H1 (cell line): ENCODE data around the gene DIABLO. TPM values are rescaled to one million over a fixed set of nuclear protein-coding genes. Genes with fewer than 3 reads are reported as not detected.

Source experiments
- CTCF ChIA-PET: fragments of 300-600 bp; sonication (Branson Sonifier 250); formaldehyde crosslinking; loops from one replicate; lab custom pipeline; 2021; ENCODE audit not compliant: partially characterized antibody; lab: Charles Lee
- POLR2A ChIA-PET: fragments of 300-600 bp; sonication (Branson Sonifier 250); formaldehyde crosslinking; loops from one replicate; lab custom pipeline; 2021; ENCODE audit warnings: inconsistent platforms; ENCODE audit not compliant: partially characterized antibody; lab: Charles Lee
- DNase-seq, 2 experiments: peaks; one replicate each; pipeline versions ENCODE4 v3.0.0 to v3.0.0-alpha.2; 2010 to 2022; ENCODE audit warnings: low spot score in 2 of 2, low read depth in 1 of 2, mixed read lengths in 1 of 2
- FAIRE-seq: peaks from 2 replicates; lab custom pipeline; 2011; peaks lifted over from hg19 to GRCh38; lab: Jason Lieb, UNC
- H2AFZ ChIP-seq: 2 replicates; pipeline ENCODE4 v1.8.1; 2012; ENCODE audit warnings: low read length, inconsistent platforms
- H2AK5ac ChIP-seq: 2 replicates; pipeline ENCODE4 v1.6.1; 2013; ENCODE audit warnings: low read depth, low read length
- H2BK120ac ChIP-seq: replicated peaks from 2 replicates; pipeline ENCODE3; 2013; ENCODE audit warnings: low read depth, low read length, inconsistent platforms
- H2BK12ac ChIP-seq: 2 replicates; pipeline ENCODE4 v1.6.1; 2013; ENCODE audit warnings: low read depth, low read length
- H2BK15ac ChIP-seq: 2 replicates; pipeline ENCODE4 v1.6.1; 2013; ENCODE audit warnings: low read length
- H2BK20ac ChIP-seq: 2 replicates; pipeline ENCODE4 v1.6.1; 2013; ENCODE audit warnings: low read length
- H2BK5ac ChIP-seq: 2 replicates; pipeline ENCODE4 v1.6.1; 2013; ENCODE audit warnings: low read depth, low read length
- H3K14ac ChIP-seq: 2 replicates; pipeline ENCODE4 v1.6.1; 2013; ENCODE audit warnings: inconsistent platforms; ENCODE audit not compliant: insufficient read length
- H3K18ac ChIP-seq: 2 replicates; pipeline ENCODE4 v1.6.1; 2013; ENCODE audit warnings: low read length; ENCODE audit errors: extremely low read depth
- H3K23ac ChIP-seq: 2 replicates; pipeline ENCODE4 v1.6.1; 2013; ENCODE audit warnings: inconsistent platforms; ENCODE audit not compliant: insufficient read length
- H3K23me2 ChIP-seq: 2 replicates; pipeline ENCODE4 v1.6.1; 2013; ENCODE audit warnings: low read depth, low read length
- H3K27ac ChIP-seq: 2 replicates; pipeline ENCODE4 v1.6.1; 2011; ENCODE audit warnings: low read depth, low read length, inconsistent platforms
- H3K27me3 ChIP-seq, 4 experiments: replicated peaks in 1 of 4; 1 replicate in 1 of 4; 2 replicates in 3 of 4; pipeline versions ENCODE4 v1.6.1 to v1.8.1; 2011 to 2013; ENCODE audit warnings: low read length in 3 of 4, mild to moderate bottlenecking in 3 of 4, inconsistent platforms in 2 of 4, mixed read lengths in 2 of 4, moderate library complexity in 1 of 4; ENCODE audit not compliant: control insufficient read depth in 3 of 4, insufficient read depth in 3 of 4; ENCODE audit errors: extremely low read depth in 1 of 4
- H3K36me3 ChIP-seq, 4 experiments: 2 replicates each; pipeline versions ENCODE4 v1.6.1 to v1.8.1; 2011 to 2013; ENCODE audit warnings: mild to moderate bottlenecking in 4 of 4, low read length in 3 of 4, moderate library complexity in 2 of 4, control low read depth in 1 of 4, inconsistent platforms in 1 of 4; ENCODE audit not compliant: insufficient read depth in 4 of 4, control insufficient read depth in 2 of 4
- H3K4ac ChIP-seq: replicated peaks from 2 replicates; pipeline ENCODE3; 2013; ENCODE audit warnings: low read length, low read depth, mixed read lengths, inconsistent platforms; ENCODE audit not compliant: insufficient read length
- H3K4me1 ChIP-seq, 4 experiments: replicated peaks in 1 of 4; 1 replicate in 1 of 4; 2 replicates in 3 of 4; pipeline versions ENCODE4 v1.6.1 to v1.8.1; 2011 to 2013; ENCODE audit warnings: low read length in 3 of 4, inconsistent platforms in 2 of 4, mixed read lengths in 1 of 4; ENCODE audit not compliant: insufficient read depth in 4 of 4, control insufficient read depth in 3 of 4
- H3K4me2 ChIP-seq, 2 experiments: 2 replicates each; pipeline versions ENCODE4 v1.6.1 to v1.8.1; 2011 to 2013; ENCODE audit warnings: low read depth in 2 of 2, low read length in 2 of 2, control low read depth in 1 of 2, inconsistent platforms in 1 of 2, mild to moderate bottlenecking in 1 of 2; ENCODE audit not compliant: insufficient read depth in 1 of 2
- H3K4me3 ChIP-seq, 4 experiments: fragments of 200-600, 300-600 bp in 1 of 4; sonication (generic), shearing (Covaris generic), sonication (Bioruptor Twin) in 1 of 4; 2 replicates each; pipeline versions ENCODE4 v1.5.1 to v1.8.1; 2011 to 2016; ENCODE audit warnings: low read length in 4 of 4, low read depth in 3 of 4, control low read depth in 2 of 4, inconsistent platforms in 2 of 4, mild to moderate bottlenecking in 2 of 4, mixed read lengths in 1 of 4, moderate library complexity in 1 of 4; ENCODE audit not compliant: insufficient read depth in 2 of 4; ENCODE audit errors: extremely low read depth in 1 of 4
- H3K56ac ChIP-seq: replicated peaks from 2 replicates; pipeline ENCODE3; 2013; ENCODE audit warnings: low read depth, mild to moderate bottlenecking, mixed read lengths, low read length, inconsistent platforms; ENCODE audit not compliant: insufficient read length
- H3K79me1 ChIP-seq: 2 replicates; pipeline ENCODE4 v1.6.1; 2013; ENCODE audit warnings: low read depth, low read length, control low read depth
- H3K79me2 ChIP-seq, 2 experiments: 2 replicates each; pipeline versions ENCODE4 v1.6.1 to v1.8.1; 2012 to 2013; ENCODE audit warnings: low read length in 2 of 2, mild to moderate bottlenecking in 2 of 2, inconsistent platforms in 1 of 2; ENCODE audit not compliant: insufficient read depth in 2 of 2, control insufficient read depth in 1 of 2
- H3K9ac ChIP-seq, 4 experiments: replicated peaks in 1 of 4; 1 replicate in 1 of 4; 2 replicates in 3 of 4; pipeline versions ENCODE4 v1.6.1 to v1.8.1; 2011 to 2013; ENCODE audit warnings: low read depth in 3 of 4, low read length in 3 of 4, control low read depth in 2 of 4, mild to moderate bottlenecking in 2 of 4, moderate library complexity in 2 of 4, inconsistent platforms in 1 of 4; ENCODE audit errors: extremely low read depth in 1 of 4
- H3K9me3 ChIP-seq, 2 experiments: 2 replicates each; pipeline versions ENCODE4 v1.6.1 to v1.8.1; 2012 to 2013; ENCODE audit warnings: mild to moderate bottlenecking in 2 of 2, moderate library complexity in 2 of 2, control low read depth in 1 of 2, inconsistent platforms in 1 of 2, low read depth in 1 of 2, low read length in 1 of 2, mixed read lengths in 1 of 2; ENCODE audit not compliant: insufficient read depth in 2 of 2
- H4K20me1 ChIP-seq, 2 experiments: replicated peaks in 1 of 2; 2 replicates each; pipeline versions ENCODE3 to v1.8.1; 2011 to 2013; ENCODE audit warnings: inconsistent platforms in 2 of 2, low read length in 2 of 2, mild to moderate bottlenecking in 1 of 2; ENCODE audit not compliant: insufficient read depth in 2 of 2, control insufficient read depth in 1 of 2
- H4K5ac ChIP-seq: 2 replicates; pipeline ENCODE4 v1.6.1; 2013; ENCODE audit warnings: low read length, low read depth, mixed read lengths, inconsistent platforms; ENCODE audit not compliant: insufficient read length
- H4K8ac ChIP-seq: 2 replicates; pipeline ENCODE4 v1.8.0; 2013; ENCODE audit warnings: mild to moderate bottlenecking, moderate library complexity, low read length, inconsistent platforms; ENCODE audit not compliant: insufficient read depth; ENCODE audit errors: extremely low read depth
- H4K91ac ChIP-seq: replicated peaks from 2 replicates; pipeline ENCODE3; 2013; ENCODE audit warnings: low read length, mixed read lengths, inconsistent platforms; ENCODE audit not compliant: insufficient read length
- ATF2 ChIP-seq: IDR thresholded peaks from 2 replicates; pipeline ENCODE4 v1.6.1; 2012; ENCODE audit warnings: low read length, inconsistent platforms
- KDM1A ChIP-seq: fragments of 200-600, 300-600 bp; sonication (generic); IDR thresholded peaks from 2 replicates; pipeline ENCODE4 v1.7.1; 2016; ENCODE audit warnings: mild to moderate bottlenecking, low read length, borderline replicate concordance
- PHF8 ChIP-seq: fragments of 200-600 bp; sonication (generic); conservative IDR thresholded peaks from 2 replicates; pipeline ENCODE4 v1.7.1; 2012; ENCODE audit warnings: low read depth, mild to moderate bottlenecking, inconsistent platforms, low read length, moderate library complexity
- POLR2A ChIP-seq, 2 experiments: IDR thresholded peaks; 1 replicate in 1 of 2; 2 replicates in 1 of 2; pipeline ENCODE4 v1.6.1; 2011; ENCODE audit warnings: low read depth in 2 of 2, low read length in 2 of 2, mild to moderate bottlenecking in 2 of 2; ENCODE audit errors: control extremely low read depth in 1 of 2
- RXRA ChIP-seq: IDR thresholded peaks from 2 replicates; pipeline ENCODE4 v1.6.1; 2011; ENCODE audit warnings: low read depth, mild to moderate bottlenecking, low read length, moderate library complexity; ENCODE audit not compliant: insufficient read depth
- TAF1 ChIP-seq: IDR thresholded peaks from 2 replicates; pipeline ENCODE4 v1.6.1; 2011; ENCODE audit warnings: mild to moderate bottlenecking, low read depth, low read length
- WGBS, 2 experiments: shearing (Covaris generic) in 1 of 2; methylation state at CpG; one replicate each; pipeline versions ENCODE4 v1.1.6 to v1.1.7; 2013 to 2015; ENCODE audit warnings: low lambda C conversion rate in 2 of 2, mixed read lengths in 2 of 2, inconsistent platforms in 1 of 2, low coverage in 1 of 2, missing lambda C conversion rate in 1 of 2; ENCODE audit not compliant: insufficient replicate concordance in 2 of 2, insufficient coverage in 1 of 2, insufficient read length in 1 of 2; ENCODE audit errors: extremely low coverage in 1 of 2, missing lambda C conversion rate in 1 of 2; 5-methylcytosine and 5-hydroxymethylcytosine counted together
- long read RNA-seq, 2 experiments: library from RNA in 1 of 2; library from capped mRNA in 1 of 2; stranded (forward); transcript quantifications; one replicate each; pipeline ENCODE4 v2.0.0, GENCODE V29; 2021; ENCODE audit warnings: inconsistent platforms in 1 of 2
- polyA minus RNA-seq, 3 experiments: library from RNA; depleted of rRNA, polyadenylated mRNA; stranded (reverse); fragments of >200 nt; gene quantifications; 1 replicate in 2 of 3; 2 replicates in 1 of 3; pipeline ENCODE4 v1.2.3, GENCODE V29; 2011
- polyA plus RNA-seq, 7 experiments: library from polyadenylated mRNA; depleted of rRNA in 3 of 7; stranded (reverse) in 5 of 7; unstranded in 2 of 7; fragments of >200 nt in 5 of 7; fragments of 200-250 nt in 2 of 7; gene quantifications; 1 replicate in 5 of 7; 2 replicates in 1 of 7; 4 replicates in 1 of 7; pipeline versions ENCODE4 v1.2.1 to v1.2.3, GENCODE V29; 2011 to 2013; ENCODE audit warnings: missing spikeins in 2 of 7, mixed read lengths in 2 of 7
- total RNA-seq: library from RNA; stranded (reverse); fragmentation: NEBNext Ultra II Directional; extraction: Animal tissue kit (Norgen Biotek cat#: 25700); gene quantifications from 2 replicates; pipeline ENCODE4 v1.2.1, GENCODE V29; 2021

DIABLO gene
- total RNA-seq (68.3 and 71.5 TPM in 2 replicates), polyA plus RNA-seq (2011; rRNA removed) (65.2 and 68.8 TPM in 2 replicates), polyA minus RNA-seq (2011; rRNA and poly(A)+ RNA removed) (45.9 and 55.6 TPM in 2 replicates)
- 51.0 TPM for polyA plus RNA-seq (2011; cell fraction: cytosol; rRNA removed)
- polyA plus RNA-seq (2011; cell fraction: nucleus; rRNA removed) = 52.2 TPM
- polyA plus RNA-seq (2012, experiment 1 of 2) = 51.1 to 70.5 TPM (median 60.3 TPM) in 4 replicates
- polyA plus RNA-seq (2012, experiment 2 of 2) = 41.6 TPM
- 48.9 TPM for polyA plus RNA-seq (2013, experiment 1 of 2)
- polyA plus RNA-seq (2013, experiment 2 of 2) = 52.7 TPM
- 21.9 TPM for polyA minus RNA-seq (2011; cell fraction: cytosol; rRNA and poly(A)+ RNA removed)
- 40.2 TPM for polyA minus RNA-seq (2011; cell fraction: nucleus; rRNA and poly(A)+ RNA removed)
- long read RNA-seq, experiment 1, transcript DIABLO-207 (6 exons, 1,471 nt) = major isoform, 13 of 29 reads
- long read RNA-seq, experiment 1, transcript DIABLO-202 (6 exons, 1,336 nt) = minor isoform, 7 of 29 reads
- long read RNA-seq, experiment 1, partial matches to known transcripts = 3 of 29 reads
- long read RNA-seq, experiment 1, other reads (novel, unspliced or antisense) = 1 of 29 reads
- long read RNA-seq, experiment 2, transcript DIABLO-202 (6 exons, 1,336 nt) = minor isoform, 12 of 106 reads
- long read RNA-seq, experiment 2, transcript DIABLO-203 (5 exons, 1,338 nt) = minor isoform, 7 of 106 reads
- long read RNA-seq, experiment 2, transcript DIABLO-207 (6 exons, 1,471 nt) = major isoform, 77 of 106 reads
- long read RNA-seq, experiment 2, partial matches to known transcripts = 0 of 106 reads
- long read RNA-seq, experiment 2, other reads (novel, unspliced or antisense) = 3 of 106 reads

- CTCF ChIA-PET = interaction anchor here (0.6 to 1.1 kb wide), 3 partner anchors 24 to 233 kb away, joined by 3 read pairs; no protein-coding TSS in a partner anchor
- no peak within 1 kb of the TSS for H3K23ac ChIP-seq
- peak; percentile 97 to 99 for DNase-seq
- peaks cover 0 to 23% (median 13%) of the 10 kb centered on the region in 4 experiments; a peak in 7 of 8 replicates for H3K36me3 ChIP-seq
- no peak within 1 kb of the TSS for H2AK5ac ChIP-seq
- H3K56ac ChIP-seq = peak within 1 kb of the TSS; percentile 46
- H3K4me1 ChIP-seq = peaks cover 3 to 14% (median 10%) of the 10 kb centered on the region in 4 experiments
- no peak within 1 kb of the TSS for H3K18ac ChIP-seq
- 2% methylated on average over 34 of the region's 74 CpGs; no CpG with 5 or more reads in 1 of the 2 experiments for WGBS, 2 experiments
- peaks cover 0 to 6% of the 10 kb centered on the region in 2 experiments for H4K20me1 ChIP-seq
- H2BK5ac ChIP-seq = peak within 1 kb of the TSS; percentile 94
- H2AFZ ChIP-seq = peak within 1 kb of the TSS; percentile 7; the same call in 1 of the 2 replicates
- H4K8ac ChIP-seq = peak within 1 kb of the TSS; percentile 96
- peak within 1 kb of the TSS; percentile 45 for H4K91ac ChIP-seq
- H3K4me2 ChIP-seq = peak within 1 kb of the TSS; percentile 81 to 86
- no peak within 1 kb of the TSS for H2BK15ac ChIP-seq
- peak; percentile 82 for FAIRE-seq
- peaks cover 6 to 45% of the 10 kb centered on the region in 2 experiments for H3K79me2 ChIP-seq
- no peak within 1 kb of the TSS for H3K4ac ChIP-seq
- peak within 1 kb of the TSS; percentile 83 to 100 (median 96) for H3K4me3 ChIP-seq
- H2BK20ac ChIP-seq = no peak within 1 kb of the TSS
- H3K27me3 ChIP-seq = no peaks in the 10 kb centered on the region; a peak in 2 of 7 replicates
- H3K79me1 ChIP-seq = peaks cover 6% of the 10 kb centered on the region; the same call in 1 of the 2 replicates
- H2BK12ac ChIP-seq = no peak within 1 kb of the TSS
- H2BK120ac ChIP-seq = no peak within 1 kb of the TSS
- peak within 1 kb of the TSS; percentile 35 for H4K5ac ChIP-seq
- peak within 1 kb of the TSS; percentile 91 for H3K27ac ChIP-seq
- peaks cover 2% of the 10 kb centered on the region; the same call in 1 of the 2 replicates for H3K23me2 ChIP-seq
- no peak within 1 kb of the TSS for H3K14ac ChIP-seq
- POLR2A ChIA-PET = interaction anchor here (0.6 to 15.7 kb wide), 10 partner anchors 8 to 174 kb away, joined by 3 to 230 read pairs (median 3); partner anchors contain the start of gene B3GNT4
- no peaks in the 10 kb centered on the region for H3K9me3 ChIP-seq
- peak within 1 kb of the TSS; percentile 90 to 97 (median 96) for H3K9ac ChIP-seq
- TF ChIP-seq KDM1A (no peak), PHF8 (peak; percentile 99), RXRA (no peak), TAF1 (peak; percentile 94), ATF2 (no peak), POLR2A (IDR thresholded peaks at IDR 0.05; ENCODE audit: control extremely low read depth in 1 of 2, low read depth in 2 of 2, low read length in 2 of 2) (peak; percentile 96 to 97)
These were observed at the start of gene DIABLO for GRCh38 chr12:122225683-122226365. Gene DIABLO, minus strand, starts transcription at chr12:122226052. Its CDS starts 38 bp downstream, at chr12:122226014.
